SIG-M5 (cell line): Measurements from ENCODE around the gene ZDHHC14.

Experiments used
- DNase-seq: peaks from one replicate; lab custom pipeline; 2025; lab: John Stamatoyannopoulos, UW

Gene ZDHHC14

GRCh38 chr6:157602521-157603295 lies 221.7 kb downstream of the ZDHHC14 start:
- DNase-seq, result no peak

- no peak for DNase-seq
Observed at GRCh38 chr6:157603314-157603940, 222.4 kb downstream of the ZDHHC14 start.

- DNase-seq, result no peak
Observed at GRCh38 chr6:157603971-157604370, 223.0 kb downstream of the ZDHHC14 start.

- no peak for DNase-seq
Observed at GRCh38 chr6:157604816-157605215, 223.8 kb downstream of the ZDHHC14 start.

DNA sequence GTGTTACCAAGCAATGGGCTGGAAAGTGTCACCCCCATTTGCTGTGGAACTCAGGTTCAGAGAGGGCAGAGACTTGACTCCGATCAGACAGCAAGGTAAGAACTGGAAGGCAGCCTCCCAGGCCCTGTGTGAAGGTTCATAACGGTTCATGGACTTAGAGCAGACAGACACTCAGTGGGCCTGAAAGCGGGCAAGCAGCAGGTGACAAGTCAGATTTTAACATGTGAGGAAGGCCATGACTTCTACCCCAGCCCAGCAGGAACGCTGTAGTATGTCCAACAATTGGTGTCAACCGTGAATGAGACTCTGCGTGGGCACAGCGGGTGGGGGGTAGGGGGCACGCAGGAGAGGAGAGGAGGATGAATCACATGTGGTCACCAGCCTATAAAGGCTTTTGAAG lies 224.5 kb downstream of the ZDHHC14 start:
- DNase-seq, result no peak

DNA sequence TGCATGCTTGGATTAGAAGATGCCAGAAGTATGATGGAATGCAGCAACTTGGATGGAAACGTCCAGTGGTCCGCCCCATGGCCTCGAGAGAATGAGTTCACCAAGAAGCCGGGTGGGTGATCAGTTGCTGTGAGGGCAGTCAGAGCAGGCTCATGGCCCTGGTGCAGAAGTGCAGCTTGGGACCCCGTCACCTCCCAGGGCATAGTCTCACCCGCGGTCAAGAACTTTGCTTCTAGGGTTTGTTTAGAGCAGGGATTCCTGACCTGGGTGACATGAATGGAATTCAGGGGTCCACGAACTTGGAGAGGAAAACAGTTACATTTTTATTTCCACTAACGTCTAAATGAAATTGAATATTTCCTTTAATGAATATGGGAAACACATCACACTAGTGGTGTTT lies 225.5 kb downstream of the ZDHHC14 start:
- DNase-seq, result no peak

DNA sequence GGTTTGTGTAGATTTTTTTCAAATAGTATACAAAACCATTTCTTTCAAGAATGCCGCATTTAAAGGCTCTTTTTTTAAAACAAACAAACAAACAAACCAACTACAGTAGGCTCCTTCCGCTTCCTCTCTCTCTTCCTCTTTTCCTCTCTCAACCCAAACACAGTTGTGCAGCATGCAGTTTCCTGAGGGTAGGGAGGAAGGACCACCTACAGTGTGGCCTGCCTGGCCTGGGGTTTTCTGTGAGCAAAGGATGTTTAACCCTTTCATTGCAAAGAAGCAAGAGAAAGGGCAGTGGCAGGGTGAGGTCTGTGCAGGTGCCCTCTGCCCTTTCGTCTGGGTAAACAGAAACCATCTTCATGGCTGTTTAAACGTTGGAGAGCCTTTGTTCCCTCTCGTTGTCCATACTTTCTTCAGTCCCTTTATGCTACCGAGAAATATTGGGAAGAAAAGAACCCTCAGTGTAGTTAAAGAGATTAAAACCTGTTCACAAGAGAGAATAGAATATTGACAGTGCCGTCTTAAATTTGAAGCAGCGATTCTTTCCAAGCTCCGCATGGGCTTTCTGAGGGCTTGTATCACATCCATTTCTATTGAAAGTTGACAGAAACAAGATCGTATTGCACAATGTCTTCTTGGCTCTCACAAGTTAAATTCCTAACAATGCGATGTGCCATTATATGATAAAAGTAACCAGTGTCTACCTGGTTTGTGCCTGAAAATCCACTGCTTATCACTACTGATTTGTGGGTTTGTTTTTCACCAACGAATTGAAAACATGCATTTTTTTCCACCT lies 226.5 kb downstream of the ZDHHC14 start:
- DNase-seq, result no peak

GRCh38 chr6:157608221-157609075 lies 227.5 kb downstream of the ZDHHC14 start:
- DNase-seq, result no peak

DNA sequence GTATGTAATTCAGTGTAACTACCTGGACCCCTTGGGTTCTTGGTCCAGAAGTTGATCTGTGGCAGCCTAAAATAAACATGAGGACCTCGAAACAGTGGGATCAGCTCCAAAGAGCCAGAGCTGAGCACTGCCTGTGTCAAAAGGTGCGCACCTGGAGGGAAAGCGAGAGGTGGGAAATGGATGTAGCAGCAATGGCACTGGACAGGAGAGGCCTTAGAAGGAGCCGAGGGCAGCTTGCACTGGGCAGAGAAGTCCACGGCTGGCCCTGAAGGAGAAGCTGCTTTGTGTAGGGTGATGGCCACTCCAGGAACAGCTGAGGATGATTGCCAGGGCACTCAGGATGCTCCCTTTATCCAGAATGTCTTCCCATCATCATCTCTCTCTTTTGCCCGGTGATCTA lies 228.1 kb downstream of the ZDHHC14 start:
- DNase-seq, result no peak

GRCh38 chr6:157609556-157609955 lies 228.6 kb downstream of the ZDHHC14 start:
- no peak for DNase-seq

DNA sequence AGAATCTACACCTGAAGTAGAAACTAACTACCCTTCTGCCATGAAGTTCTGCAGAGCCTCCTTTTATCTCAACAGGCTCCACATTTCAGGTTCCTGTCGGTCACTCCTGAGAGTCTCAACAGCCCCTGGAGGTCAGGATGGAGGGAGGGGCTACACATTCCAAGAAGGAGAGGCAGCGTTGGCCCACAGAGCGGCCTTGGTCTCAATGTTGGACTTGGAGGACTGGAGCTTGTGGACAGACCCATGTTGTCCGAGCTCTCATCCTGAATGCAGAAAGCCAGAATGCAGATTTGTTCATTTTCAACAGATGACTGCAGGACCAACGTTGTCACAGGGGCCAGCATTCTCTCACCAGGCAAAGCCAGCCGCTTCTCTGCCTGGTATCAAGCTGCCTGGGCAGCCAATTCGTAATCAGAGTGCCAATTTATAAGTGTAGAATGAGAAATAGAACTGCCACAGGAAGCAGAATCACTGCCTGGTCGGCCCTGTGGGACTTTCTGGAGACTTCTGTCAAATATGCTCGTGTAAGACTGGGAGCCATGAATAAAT lies 229.5 kb downstream of the ZDHHC14 start:
- DNase-seq, result no peak

DNA sequence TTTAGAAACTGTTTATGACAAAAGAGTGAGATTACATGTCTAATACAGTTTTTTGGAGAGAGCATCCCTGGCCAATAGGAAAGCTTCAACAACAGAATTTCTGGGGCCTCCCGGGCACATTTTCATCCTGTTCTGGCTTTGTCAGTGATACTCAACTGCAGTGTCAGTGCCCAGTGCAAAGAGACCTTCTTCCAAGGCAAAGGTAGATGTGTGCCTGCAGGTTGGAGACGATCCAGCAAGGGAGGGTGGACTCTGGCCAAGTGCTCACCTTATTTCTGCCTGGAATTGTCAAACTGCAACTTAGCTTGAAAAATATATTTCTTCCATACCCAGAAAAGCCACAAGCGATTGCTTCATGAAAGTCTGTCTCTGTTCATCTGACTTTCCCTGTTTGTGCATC lies 230.4 kb downstream of the ZDHHC14 start:
- no peak for DNase-seq

- peak; percentile 21 for DNase-seq
Observed at GRCh38 chr6:157613011-157613522, 232.1 kb downstream of the ZDHHC14 start.

GRCh38 chr6:157614026-157614568 lies 233.1 kb downstream of the ZDHHC14 start:
- no peak for DNase-seq

GRCh38 chr6:157615420-157615769 lies 234.4 kb downstream of the ZDHHC14 start:
- DNase-seq, result no peak

DNA sequence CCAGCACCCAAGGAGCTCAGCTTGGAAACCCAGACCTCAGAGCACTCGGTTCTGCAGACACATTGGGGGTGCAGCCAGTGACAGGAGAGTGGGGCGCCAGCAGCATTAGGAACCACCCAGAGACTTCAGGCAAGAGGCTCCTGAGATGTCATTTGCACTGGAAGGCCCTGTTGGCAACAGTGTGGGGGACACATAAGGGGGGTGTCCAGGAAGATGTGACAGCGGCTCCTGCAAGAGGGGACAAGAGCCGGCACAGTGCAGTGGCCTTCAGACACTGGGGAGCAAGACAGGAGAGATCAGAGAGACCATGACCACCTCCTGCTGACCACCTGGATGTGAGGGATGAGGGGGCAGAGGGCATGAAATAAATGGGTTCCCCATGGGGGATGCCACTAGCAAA lies 235.0 kb downstream of the ZDHHC14 start:
- no peak for DNase-seq

DNA sequence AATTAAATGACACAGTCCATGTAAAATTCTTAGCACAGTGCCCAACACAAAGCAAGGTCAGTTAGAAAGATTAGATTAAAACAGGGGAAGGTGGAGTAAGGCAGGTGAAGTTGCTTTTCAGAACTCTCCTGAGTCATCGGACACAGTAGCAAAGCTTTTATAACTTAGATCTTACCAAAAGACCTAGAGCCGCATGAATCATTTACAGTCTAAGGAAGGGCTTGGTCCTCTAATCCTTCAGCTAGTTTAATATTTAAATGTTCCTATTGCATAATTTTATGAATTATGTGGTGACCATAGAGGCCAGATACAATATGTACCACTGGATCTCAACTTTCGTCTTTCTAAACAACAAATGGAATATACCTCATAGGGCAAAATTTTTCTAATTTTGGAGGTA lies 240.0 kb downstream of the ZDHHC14 start:
- DNase-seq, result no peak

DNA sequence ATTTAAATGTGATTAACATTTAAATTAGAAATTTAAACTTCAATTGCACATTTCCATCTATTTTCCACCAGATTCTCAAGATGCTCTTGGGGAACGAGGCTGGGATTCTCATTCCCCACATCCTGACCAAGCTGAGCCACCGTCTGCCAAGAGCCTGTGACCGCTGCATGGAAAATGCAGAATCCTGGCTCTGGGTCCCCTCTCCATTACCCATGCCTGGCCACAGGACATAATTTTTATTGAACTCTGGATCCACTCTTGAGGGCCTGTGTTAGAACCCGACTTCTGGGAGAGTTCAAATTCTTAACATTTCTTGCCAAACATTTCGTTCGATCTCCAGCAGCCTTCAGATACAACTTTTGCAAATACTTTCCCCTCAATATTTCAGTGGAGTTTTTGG lies 240.4 kb downstream of the ZDHHC14 start:
- DNase-seq, result no peak

DNA sequence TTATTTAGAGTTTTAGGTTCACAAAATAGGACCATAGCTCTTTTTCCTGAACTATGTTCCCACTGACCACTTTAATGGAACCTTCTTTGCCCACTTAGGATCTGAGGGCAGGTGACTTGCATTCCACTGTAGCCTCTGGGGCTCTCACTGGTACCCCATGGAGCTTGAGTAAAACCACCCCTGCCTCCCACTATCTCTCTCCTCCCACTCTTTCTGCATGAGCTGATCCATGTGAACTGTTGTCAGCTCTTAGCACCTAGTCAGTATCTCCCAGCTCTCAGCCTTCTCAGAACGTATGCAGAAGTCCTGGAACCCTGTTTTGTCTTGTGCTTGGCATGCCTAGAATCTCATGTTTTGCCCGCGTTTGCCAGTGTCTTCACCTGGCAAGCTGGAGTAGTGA lies 241.4 kb downstream of the ZDHHC14 start:
- DNase-seq, result no peak

- DNase-seq, result no peak
Observed at GRCh38 chr6:157625111-157625510, 244.1 kb downstream of the ZDHHC14 start.

DNA sequence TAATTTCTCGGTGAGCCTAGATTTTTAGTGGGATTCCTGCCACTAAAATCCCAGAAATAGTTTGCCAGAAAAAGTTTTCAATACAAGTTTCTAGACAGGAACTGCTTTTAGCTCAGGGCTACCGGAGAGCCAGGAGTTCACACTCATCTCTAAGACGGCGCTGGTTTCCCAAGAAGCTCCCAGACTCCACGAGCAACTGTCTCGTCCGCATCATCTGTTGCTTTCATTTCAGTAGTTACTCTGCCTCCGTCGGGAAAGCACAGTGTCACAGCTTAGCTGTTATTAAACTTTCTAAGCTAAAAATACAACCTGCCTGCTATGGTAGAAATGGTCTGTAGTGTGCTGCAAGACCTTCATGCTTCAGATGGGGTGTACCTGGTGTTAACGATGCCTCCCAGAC lies 244.8 kb downstream of the ZDHHC14 start:
- DNase-seq, result no peak
